GM12878 (cell line): ENCODE results near the gene ADRB1. TPM values are rescaled to one million over a fixed set of nuclear protein-coding genes. Genes with fewer than 3 reads are reported as not detected.

Experiments used
- ATAC-seq: fragments of 200-7000 bp; cut with Tn5 transposase; 3 replicates; pipeline ENCODE4 v1.9.1; 2020; ENCODE audit warnings: mild to moderate bottlenecking, moderate library complexity
- BruUV-seq: library from RNA; stranded (reverse); fragments of 400-500 nt; replicated peaks from 2 replicates; lab custom pipeline; 2021; lab: Mats Ljungman, UMichigan
- CTCF ChIA-PET: fragments of 300-600 bp; sonication (Branson Sonifier 250); formaldehyde crosslinking; extraction: SDS; loops from one replicate; lab custom pipeline; 2021; ENCODE audit warnings: inconsistent platforms; lab: Yijun Ruan, JAX
- POLR2A ChIA-PET: fragments of 350-600 bp; formaldehyde crosslinking; extraction: SDS; loops from one replicate; lab custom pipeline; 2021; ENCODE audit warnings: inconsistent platforms; lab: Charles Lee
- RAD21 ChIA-PET: fragments of 300-600 bp; sonication (Branson Sonifier 250); formaldehyde crosslinking; loops from one replicate; lab custom pipeline; 2023; ENCODE audit warnings: antibody characterized with exemption; ENCODE audit not compliant: unreplicated experiment; lab: Charles Lee
- SMC1A ChIA-PET: fragments of 300-600 bp; sonication (Branson Sonifier 250); formaldehyde crosslinking; loops from one replicate; lab custom pipeline; 2023; ENCODE audit not compliant: unreplicated experiment, uncharacterized antibody; lab: Charles Lee
- DNase-seq: peaks from one replicate; pipeline ENCODE4 v3.0.0-alpha.2; 2011; ENCODE audit warnings: low read depth, low spot score
- FAIRE-seq: peaks from 3 replicates; lab custom pipeline; 2011; peaks lifted over from hg19 to GRCh38; lab: Jason Lieb, UNC
- H2AFZ ChIP-seq: 2 replicates; pipeline ENCODE4 v1.6.0; 2011; ENCODE audit warnings: low read depth, low read length, control low read depth; ENCODE audit not compliant: control insufficient read depth
- H3K27ac ChIP-seq: 2 replicates; pipeline ENCODE4 v1.5.1; 2011; ENCODE audit warnings: control low read depth; ENCODE audit not compliant: control insufficient read depth, insufficient read depth
- H3K27me3 ChIP-seq, 2 experiments: replicated peaks in 1 of 2; 2 replicates each; pipeline versions ENCODE4 v1.6.0 to v1.6.1; 2011; ENCODE audit warnings: low read length in 1 of 2; ENCODE audit not compliant: control insufficient read depth in 2 of 2, insufficient read depth in 2 of 2
- H3K36me3 ChIP-seq, 2 experiments: 2 replicates each; pipeline ENCODE4 v1.5.1; 2011; ENCODE audit warnings: low read length in 1 of 2; ENCODE audit not compliant: control insufficient read depth in 2 of 2, insufficient read depth in 2 of 2
- H3K4me1 ChIP-seq: 2 replicates; pipeline ENCODE4 v1.6.1; 2011; ENCODE audit warnings: mild to moderate bottlenecking, low read length, moderate library complexity, mixed read lengths; ENCODE audit not compliant: control insufficient read depth, insufficient read depth
- H3K4me2 ChIP-seq: 2 replicates; pipeline ENCODE4 v1.6.0; 2011; ENCODE audit warnings: control low read depth; ENCODE audit not compliant: control insufficient read depth, insufficient read depth
- H3K4me3 ChIP-seq: fragments of 200-600 bp; sonication (generic); 2 replicates; pipeline ENCODE4 v1.5.1; 2016
- H3K79me2 ChIP-seq: 2 replicates; pipeline ENCODE4 v1.6.0; 2011; ENCODE audit warnings: low read length; ENCODE audit not compliant: control insufficient read depth, insufficient read depth
- H3K9ac ChIP-seq: 2 replicates; pipeline ENCODE4 v1.8.0; 2011; ENCODE audit warnings: low read length, control low read depth, mixed read lengths; ENCODE audit not compliant: control insufficient read depth, insufficient read depth
- H3K9me3 ChIP-seq: replicated peaks from 3 replicates; pipeline ENCODE4 v1.5.1; 2011; ENCODE audit warnings: mild to moderate bottlenecking, low read length; ENCODE audit not compliant: control insufficient read depth, insufficient read depth
- H4K20me1 ChIP-seq: 2 replicates; pipeline ENCODE4 v1.6.0; 2011; ENCODE audit not compliant: control insufficient read depth, insufficient read depth
- BACH1 ChIP-seq: fragments of 450-650 bp; IDR thresholded peaks from 2 replicates; pipeline ENCODE4 v1.6.1; 2017; ENCODE audit warnings: mild to moderate bottlenecking, borderline replicate concordance
- IKZF1 ChIP-seq: fragments of 450-650 bp; conservative IDR thresholded peaks from 2 replicates; pipeline ENCODE4 v1.6.1; 2017; ENCODE audit warnings: antibody characterized with exemption, mild to moderate bottlenecking
- IKZF2 ChIP-seq, 2 experiments: fragments of 450-650 bp; IDR thresholded peaks; 2 replicates each; pipeline ENCODE4 v1.6.1; 2017; ENCODE audit warnings: mild to moderate bottlenecking in 2 of 2, moderate library complexity in 2 of 2
- MYC ChIP-seq: IDR thresholded peaks from 2 replicates; pipeline ENCODE4 v1.6.1; 2011; ENCODE audit warnings: mild to moderate bottlenecking, low read length, moderate library complexity, inconsistent platforms; ENCODE audit not compliant: insufficient read depth, insufficient replicate concordance, insufficient read length, severe bottlenecking
- NBN ChIP-seq: fragments of 450-650 bp; IDR thresholded peaks from 2 replicates; pipeline ENCODE4 v1.6.1; 2016
- NFYA ChIP-seq: IDR thresholded peaks from 2 replicates; pipeline ENCODE4 v1.6.1; 2011; ENCODE audit warnings: low read depth, mild to moderate bottlenecking, low read length, improper control_type of control experiment, borderline replicate concordance
- NR2C1 ChIP-seq: fragments of 450-650 bp; IDR thresholded peaks from 2 replicates; pipeline ENCODE4 v1.6.1; 2017; ENCODE audit warnings: antibody characterized with exemption, mild to moderate bottlenecking, moderate library complexity
- PML ChIP-seq: IDR thresholded peaks from 2 replicates; pipeline ENCODE4 v1.6.1; 2012; ENCODE audit warnings: low read length, inconsistent platforms
- RCOR1 ChIP-seq: conservative IDR thresholded peaks from 2 replicates; pipeline ENCODE4 v1.6.1; 2012; ENCODE audit warnings: low read depth, low read length, improper control_type of control experiment
- SMC3 ChIP-seq: IDR thresholded peaks from 2 replicates; pipeline ENCODE4 v1.6.1; 2011; ENCODE audit warnings: low read length, improper control_type of control experiment, borderline replicate concordance
- TBL1XR1 ChIP-seq: IDR thresholded peaks from 2 replicates; pipeline ENCODE4 v1.6.1; 2012; ENCODE audit warnings: low read depth, low read length, improper control_type of control experiment
- TCF7 ChIP-seq: IDR thresholded peaks from 2 replicates; pipeline ENCODE4 v1.6.1; 2014; ENCODE audit warnings: antibody characterized with exemption, borderline replicate concordance
- ZBED1 ChIP-seq: IDR thresholded peaks from 2 replicates; pipeline ENCODE4 v1.6.1; 2016; ENCODE audit warnings: borderline replicate concordance
- WGBS: methylation state at CpG from one replicate; pipeline ENCODE4 v1.1.6; 2016; ENCODE audit warnings: low lambda C conversion rate; ENCODE audit not compliant: insufficient replicate concordance, insufficient coverage; ENCODE audit errors: missing lambda C conversion rate; 5-methylcytosine and 5-hydroxymethylcytosine counted together
- in situ Hi-C: fragments of 300-500 bp; cut with MboI; formaldehyde crosslinking; loops from 9 replicates; pipeline ENCODE4 v1.14.3; 2018; ENCODE audit warnings: mixed read lengths
- intact Hi-C: fragments of 100-400 bp; cut with micrococcal nuclease; formaldehyde crosslinking; loops from one replicate; pipeline ENCODE4 v1.14.2; 2022; ENCODE audit not compliant: unreplicated experiment
- polyA plus RNA-seq, 11 experiments: library from polyadenylated mRNA; depleted of rRNA in 4 of 11; unstranded in 6 of 11; stranded (reverse) in 5 of 11; fragments of >200 nt; fragmentation: Nextera tagmentation in 4 of 11; fragmentation: Illumina TruSeq in 1 of 11; extraction: Ambion mirVana in 4 of 11; extraction: Trizol in 1 of 11; gene quantifications; 1 replicate in 1 of 11; 2 replicates in 10 of 11; pipeline versions ENCODE4 v1.2.1 to v1.2.3, GENCODE V29; 2011 to 2016; ENCODE audit warnings: inconsistent platforms in 2 of 11, missing spikeins in 2 of 11, low read depth in 1 of 11
- total RNA-seq, 4 experiments: library from RNA; depleted of rRNA in 3 of 4; stranded (reverse); fragments of >200 nt in 3 of 4; fragmentation: Illumina TruSeq in 1 of 4; extraction: Trizol in 1 of 4; gene quantifications; 2 replicates each; pipeline versions ENCODE4 v1.2.1 to v1.2.3, GENCODE V29; 2013 to 2021
- TF ChIP-seq, protein P1 (sequence below): fragments of 450-650 bp; IDR thresholded peaks from 2 replicates; pipeline ENCODE4 v1.6.1; 2014; ENCODE audit warnings: mild to moderate bottlenecking
- TF ChIP-seq, protein P2 (sequence below): fragments of 450-650 bp; formaldehyde crosslinking; IDR thresholded peaks from 2 replicates; pipeline ENCODE4 v1.5.0; 2022; ENCODE audit warnings: mild to moderate bottlenecking, missing genetic modification characterization

The ADRB1 gene
- total and polyA plus RNA-seq, 10 of the 15 experiments (the other 5 are each of a cell fraction or from before 2014, with no cell fraction given), result 0.26 to 4.5 (median 1.1) TPM

DNA sequence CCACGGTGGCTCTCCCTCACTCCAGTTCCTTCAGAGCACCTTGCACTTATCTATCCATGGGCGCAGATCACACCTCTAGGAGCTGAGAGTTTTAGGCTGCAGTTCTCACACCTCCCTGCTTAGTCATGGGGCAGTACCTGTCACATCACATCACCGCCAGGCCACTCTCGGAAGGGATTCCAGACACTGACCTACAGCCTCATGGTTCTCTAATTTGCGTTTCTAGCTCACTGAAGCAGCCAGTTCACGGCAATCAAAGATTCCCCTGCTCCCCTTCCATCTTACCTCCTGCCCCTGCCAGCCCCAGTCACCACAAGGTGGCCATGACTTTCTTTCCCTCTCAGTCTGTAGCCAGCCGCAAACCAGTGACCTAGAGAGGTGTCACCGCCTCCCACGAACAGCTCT is 34.2 kb downstream of the ADRB1 start (continued):
- TF ChIP-seq NFYA (no peak), NR2C1 (no peak), BACH1 (no peak), IKZF1 (peak; percentile 74), NBN (peak; percentile 40; the same call in 1 of the 2 replicates), IKZF2 (IDR thresholded peaks at IDR 0.05) (peak in 1 of 2 experiments; percentile 15; a peak in 2 of 4 replicates)
- TF ChIP-seq, protein P1, sequence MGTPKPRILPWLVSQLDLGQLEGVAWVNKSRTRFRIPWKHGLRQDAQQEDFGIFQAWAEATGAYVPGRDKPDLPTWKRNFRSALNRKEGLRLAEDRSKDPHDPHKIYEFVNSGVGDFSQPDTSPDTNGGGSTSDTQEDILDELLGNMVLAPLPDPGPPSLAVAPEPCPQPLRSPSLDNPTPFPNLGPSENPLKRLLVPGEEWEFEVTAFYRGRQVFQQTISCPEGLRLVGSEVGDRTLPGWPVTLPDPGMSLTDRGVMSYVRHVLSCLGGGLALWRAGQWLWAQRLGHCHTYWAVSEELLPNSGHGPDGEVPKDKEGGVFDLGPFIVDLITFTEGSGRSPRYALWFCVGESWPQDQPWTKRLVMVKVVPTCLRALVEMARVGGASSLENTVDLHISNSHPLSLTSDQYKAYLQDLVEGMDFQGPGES, result no peak
- TF ChIP-seq, protein P2, sequence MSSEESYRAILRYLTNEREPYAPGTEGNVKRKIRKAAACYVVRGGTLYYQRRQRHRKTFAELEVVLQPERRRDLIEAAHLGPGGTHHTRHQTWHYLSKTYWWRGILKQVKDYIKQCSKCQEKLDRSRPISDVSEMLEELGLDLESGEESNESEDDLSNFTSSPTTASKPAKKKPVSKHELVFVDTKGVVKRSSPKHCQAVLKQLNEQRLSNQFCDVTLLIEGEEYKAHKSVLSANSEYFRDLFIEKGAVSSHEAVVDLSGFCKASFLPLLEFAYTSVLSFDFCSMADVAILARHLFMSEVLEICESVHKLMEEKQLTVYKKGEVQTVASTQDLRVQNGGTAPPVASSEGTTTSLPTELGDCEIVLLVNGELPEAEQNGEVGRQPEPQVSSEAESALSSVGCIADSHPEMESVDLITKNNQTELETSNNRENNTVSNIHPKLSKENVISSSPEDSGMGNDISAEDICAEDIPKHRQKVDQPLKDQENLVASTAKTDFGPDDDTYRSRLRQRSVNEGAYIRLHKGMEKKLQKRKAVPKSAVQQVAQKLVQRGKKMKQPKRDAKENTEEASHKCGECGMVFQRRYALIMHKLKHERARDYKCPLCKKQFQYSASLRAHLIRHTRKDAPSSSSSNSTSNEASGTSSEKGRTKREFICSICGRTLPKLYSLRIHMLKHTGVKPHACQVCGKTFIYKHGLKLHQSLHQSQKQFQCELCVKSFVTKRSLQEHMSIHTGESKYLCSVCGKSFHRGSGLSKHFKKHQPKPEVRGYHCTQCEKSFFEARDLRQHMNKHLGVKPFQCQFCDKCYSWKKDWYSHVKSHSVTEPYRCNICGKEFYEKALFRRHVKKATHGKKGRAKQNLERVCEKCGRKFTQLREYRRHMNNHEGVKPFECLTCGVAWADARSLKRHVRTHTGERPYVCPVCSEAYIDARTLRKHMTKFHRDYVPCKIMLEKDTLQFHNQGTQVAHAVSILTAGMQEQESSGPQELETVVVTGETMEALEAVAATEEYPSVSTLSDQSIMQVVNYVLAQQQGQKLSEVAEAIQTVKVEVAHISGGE (CRISPR knock-in tag), result no peak
- TF ChIP-seq, all 136 proteins: peak for 5

DNA sequence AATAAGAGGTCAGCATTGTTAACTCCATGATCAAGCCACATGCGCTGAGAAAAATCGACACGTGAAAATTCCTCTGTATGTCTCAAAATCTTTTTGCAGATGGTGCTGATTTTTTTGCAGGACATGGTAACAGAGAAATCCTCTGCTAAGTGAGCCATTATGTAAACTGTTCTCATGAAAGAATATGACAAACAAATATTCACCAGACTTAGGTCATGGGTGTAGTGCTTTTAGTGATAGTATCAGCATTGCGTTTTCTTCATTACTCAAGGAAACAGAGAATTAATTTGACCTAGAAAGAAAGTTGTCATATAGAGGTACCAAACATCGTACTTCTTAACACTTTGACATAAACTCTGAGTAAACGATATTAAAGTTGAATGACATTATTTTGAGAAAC is 34.7 kb downstream of the ADRB1 start:
- Histone ChIP-seq H3K27ac (no peak overlapping the region), H3K36me3 (no peaks in the 10 kb centered on the region), H3K4me2 (no peak overlapping the region), H3K79me2 (no peaks in the 10 kb centered on the region), H3K9ac (no peak overlapping the region), H2AFZ (no peak overlapping the region), H3K4me1 (peaks cover 2% of the 10 kb centered on the region), H4K20me1 (no peaks in the 10 kb centered on the region), H3K4me3 (no peak overlapping the region), H3K27me3 (no peaks in the 10 kb centered on the region), H3K9me3 (peaks cover 1% of the 10 kb centered on the region; the same call in 1 of the 3 replicates)
- ATAC-seq, result no peak
- RAD21 ChIA-PET, result interaction anchor here (0.6 to 1.2 kb wide), 3 partner anchors 23 to 153 kb away, joined by 3 to 5 read pairs (median 4); no protein-coding TSS in a partner anchor
- in situ Hi-C loops (no loop called here), intact Hi-C loops (no loop called here)
- SMC1A ChIA-PET, result interaction anchor here (1.3 to 2.3 kb wide), 3 partner anchors 54 to 150 kb away, joined by 3 to 7 read pairs (median 6); no protein-coding TSS in a partner anchor
- FAIRE-seq, result no peak
- BruUV-seq, result no TSS peak
- POLR2A ChIA-PET, result interaction anchor here (0.6 to 0.7 kb wide), 3 partner anchors 11 to 119 kb away, joined by 3 to 6 read pairs (median 4); no protein-coding TSS in a partner anchor
- DNase-seq, result no peak
- CTCF ChIA-PET, result interaction anchor here (0.9 to 1.1 kb wide), 3 partner anchors 14 to 229 kb away, joined by 3 to 4 read pairs (median 3); no protein-coding TSS in a partner anchor
- whole genome bisulfite sequencing, result 58% methylated on average over 6 of the region's 6 CpGs
- TF ChIP-seq PML (no peak), IKZF1 (no peak), ZBED1 (no peak), TCF7 (no peak), RCOR1 (no peak), MYC (no peak), TBL1XR1 (no peak), SMC3 (no peak)
- TF ChIP-seq, protein P2 (CRISPR knock-in tag), result no peak
